AG09309 (cell line): ENCODE data around the gene AHRR.

Experiments used
- DNase-seq: peaks from one replicate; pipeline ENCODE4 v3.0.0-alpha.2; 2010; ENCODE audit warnings: low read depth
- H3K4me3 ChIP-seq: 2 replicates; pipeline ENCODE4 v1.5.1; 2011; ENCODE audit warnings: mild to moderate bottlenecking, low read depth, low read length, moderate library complexity; ENCODE audit not compliant: control insufficient read depth
- CTCF ChIP-seq: IDR thresholded peaks from 2 replicates; pipeline ENCODE4 v1.5.1; 2011; ENCODE audit warnings: mild to moderate bottlenecking, low read depth, low read length, inconsistent platforms; ENCODE audit not compliant: insufficient read depth, control insufficient read depth; ENCODE audit errors: missing control alignments

Gene AHRR

DNA sequence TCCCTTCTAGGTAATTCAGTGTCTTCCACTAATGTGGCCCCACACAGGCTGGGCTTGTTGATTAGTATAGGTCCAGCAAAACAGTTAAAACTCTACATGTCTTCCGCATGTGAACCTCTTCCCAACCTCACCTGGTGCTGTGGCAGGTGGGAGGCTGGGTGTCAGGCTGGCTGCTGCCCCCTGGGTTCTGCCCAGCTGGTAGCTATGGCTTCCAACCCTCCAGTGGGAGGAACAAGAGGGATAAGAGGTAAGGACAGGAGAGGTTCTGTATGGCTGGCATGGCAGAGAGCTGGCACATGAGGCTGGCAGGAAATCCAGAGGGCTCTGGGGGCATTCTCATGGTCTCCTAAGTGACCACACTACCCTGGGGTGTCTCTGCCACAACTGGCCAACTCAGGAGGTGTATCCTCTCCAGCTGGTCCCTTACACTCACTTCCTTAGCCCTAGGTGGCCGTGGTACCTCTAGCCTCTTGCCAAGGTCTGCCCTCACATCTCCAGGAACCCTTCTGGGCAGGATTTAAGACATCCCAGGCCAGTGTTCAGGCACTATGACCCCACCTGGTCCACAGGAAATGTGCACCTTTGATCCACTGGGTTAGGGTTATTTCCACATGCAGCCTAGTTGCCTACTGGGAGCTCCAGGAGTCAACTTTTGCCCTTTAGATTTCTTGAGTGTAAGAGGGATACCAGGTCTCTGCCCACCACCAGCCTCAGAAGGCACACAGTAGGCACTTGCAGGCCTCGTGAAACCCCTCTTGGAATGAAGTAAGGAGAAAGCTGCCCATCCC, 41.7 kb downstream of the AHRR start:
- TF ChIP-seq CTCF: no peak
- no peak for DNase-seq
- H3K4me3 ChIP-seq: no peak overlapping the region

DNA sequence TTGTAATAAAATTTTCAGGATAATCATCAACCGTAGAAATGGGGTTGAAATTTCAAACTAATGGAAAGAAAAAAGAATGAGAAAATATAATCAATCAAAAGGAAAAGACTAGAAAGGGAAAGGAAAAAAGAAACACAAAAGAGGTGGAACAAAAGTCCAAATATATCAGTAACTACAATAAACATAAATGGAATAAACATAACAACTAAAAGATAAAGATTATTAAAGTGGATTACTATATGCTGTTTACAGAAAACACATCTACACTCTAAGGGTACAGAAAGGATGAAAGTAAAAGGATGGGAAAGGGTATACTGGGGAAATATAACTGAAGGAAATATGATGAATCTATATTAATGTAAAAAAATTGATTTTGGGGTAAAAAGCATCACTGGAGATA, 43.0 kb downstream of the AHRR start:
- no peak for TF ChIP-seq CTCF
- DNase-seq: no peak
- H3K4me3 ChIP-seq: no peak overlapping the region

GRCh38 chr5:366541-367357, 45.2 kb downstream of the AHRR start:
- TF ChIP-seq CTCF: no peak
- no peak for DNase-seq
- no peak overlapping the region for H3K4me3 ChIP-seq

GRCh38 chr5:367358-368130, 46.0 kb downstream of the AHRR start:
- no peak for TF ChIP-seq CTCF
- H3K4me3 ChIP-seq: no peak overlapping the region
- no peak for DNase-seq

DNA sequence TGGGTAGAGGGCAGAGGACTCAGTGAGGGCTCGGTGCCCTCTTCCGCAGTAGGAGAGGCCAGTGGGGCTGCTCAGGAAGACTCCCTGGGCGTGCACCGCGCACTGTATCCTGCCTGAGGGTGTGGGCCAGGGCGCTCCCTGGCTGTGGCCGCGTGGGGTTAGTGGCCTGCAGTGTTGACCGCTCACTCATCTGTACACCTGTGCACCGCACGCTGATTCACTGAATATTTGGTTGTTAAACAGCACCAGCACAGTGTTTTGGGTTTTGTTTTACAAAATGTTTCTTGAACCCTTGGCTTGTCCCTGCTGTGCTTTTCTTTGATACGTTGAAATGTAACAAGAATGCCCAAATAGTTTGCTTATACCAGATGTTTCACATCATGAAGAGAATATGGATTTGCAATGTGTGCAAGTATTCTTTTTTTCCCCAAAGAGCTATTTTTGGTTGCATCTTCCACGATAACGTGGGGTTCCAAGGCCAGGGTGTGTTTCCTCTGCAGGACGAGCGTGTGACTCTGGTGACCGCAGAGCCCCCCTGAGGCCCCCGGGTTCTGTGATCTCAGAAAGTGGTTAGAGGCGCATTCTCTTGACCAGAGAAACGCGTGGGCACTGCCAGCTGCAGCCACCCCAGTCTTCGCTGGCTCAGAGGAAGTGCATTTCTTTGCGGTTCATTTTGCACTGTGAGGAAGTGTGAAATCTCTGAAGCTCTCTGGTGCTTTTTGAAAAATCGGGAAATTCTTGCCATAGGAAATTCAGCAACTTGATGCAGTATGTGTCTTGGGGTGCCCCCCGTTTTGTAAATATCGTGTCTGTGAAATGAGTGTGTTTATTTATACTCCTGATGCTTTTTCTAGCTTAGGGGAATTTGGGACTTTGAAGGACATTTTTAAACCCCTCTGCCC, 46.9 kb downstream of the AHRR start:
- TF ChIP-seq CTCF: no peak
- DNase-seq: peak; percentile 48
- H3K4me3 ChIP-seq: no peak overlapping the region
